PC-3 (cell line): ENCODE measurements around the gene NOL4.

Source experiments
- CTCF ChIP-seq: fragments of 300-600 bp; sonication (generic); conservative IDR thresholded peaks from 2 replicates; pipeline ENCODE4 v1.5.1; 2017; ENCODE audit warnings: antibody characterized with exemption, low read depth, mild to moderate bottlenecking, low read length
- EZH2 ChIP-seq: fragments of 300-600 bp; sonication (generic); IDR thresholded peaks from one replicate; pipeline ENCODE4 v1.6.1; 2017; ENCODE audit warnings: antibody characterized with exemption, mild to moderate bottlenecking, low read length; ENCODE audit not compliant: unreplicated experiment

GRCh38 chr18:34220081-34220815 is 4.5 kb downstream of the NOL4 start:
- no peak for TF ChIP-seq CTCF
- TF ChIP-seq EZH2 = no peak
